ENCODE measurements around the gene TDRD6.
"Not testable (repeated sequence)": the region's sequence is repeated elsewhere in the genome, so short reads cannot be mapped to it uniquely, and the experiment has no call there.

TDRD6 gene

DNA sequence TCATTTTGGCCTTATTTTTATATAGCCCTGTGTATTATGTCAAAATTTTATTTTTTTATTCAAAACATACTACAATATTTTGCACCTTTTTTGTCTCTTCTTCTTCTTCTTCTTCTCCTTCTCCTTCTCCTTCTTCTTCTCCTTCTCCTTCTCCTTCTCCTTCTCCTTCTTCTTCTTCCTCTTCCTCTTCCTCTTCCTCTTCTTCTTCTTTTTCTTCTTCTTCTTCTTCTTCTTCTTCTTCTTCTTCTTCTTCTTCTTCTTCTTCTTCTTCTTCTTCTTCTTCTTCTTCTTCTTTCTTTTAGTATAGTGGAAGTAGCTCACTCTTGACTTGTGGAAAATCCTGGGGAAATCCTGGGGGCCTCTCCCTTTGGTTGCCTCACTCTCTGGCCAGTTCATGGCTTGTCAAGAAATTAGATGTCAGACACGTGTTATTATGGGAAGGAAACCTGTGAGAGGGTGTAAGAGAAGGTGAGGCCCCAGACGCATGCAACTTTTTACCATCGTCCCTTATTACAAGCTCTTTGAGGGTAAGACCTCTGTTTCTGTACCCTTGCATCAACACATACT lies 56.6 kb downstream of the TDRD6 start:
- DNase-seq = not testable (repeated sequence)

GRCh38 chr6:46745973-46746372 lies 58.3 kb downstream of the TDRD6 start:
- DNase-seq = no peak

DNA sequence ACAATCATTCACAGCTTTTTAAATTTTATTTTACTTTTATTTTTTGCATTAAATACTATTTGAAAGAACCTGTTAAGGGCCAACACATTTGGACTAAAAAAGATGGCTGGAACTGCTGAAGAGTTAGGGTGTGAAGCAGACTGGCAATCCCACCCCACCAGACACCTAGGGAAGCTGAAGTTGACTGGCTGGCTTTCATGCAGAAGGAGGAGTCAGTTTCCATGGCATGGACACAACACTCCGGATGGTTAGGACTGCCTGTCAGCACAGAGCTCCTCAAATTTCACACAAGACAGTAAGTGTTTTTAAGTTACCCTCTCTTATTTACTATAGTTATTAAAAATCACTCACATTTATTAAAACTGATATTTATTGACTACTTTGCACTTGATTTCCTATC lies 59.0 kb downstream of the TDRD6 start, which contains the start of gene ANKRD66:
TSS of gene ANKRD66 (plus strand) at position 238 of the 400 bp plus-strand sequence. CDS start 5,016 bp downstream, outside the sequence.
- no peak for DNase-seq

DNA sequence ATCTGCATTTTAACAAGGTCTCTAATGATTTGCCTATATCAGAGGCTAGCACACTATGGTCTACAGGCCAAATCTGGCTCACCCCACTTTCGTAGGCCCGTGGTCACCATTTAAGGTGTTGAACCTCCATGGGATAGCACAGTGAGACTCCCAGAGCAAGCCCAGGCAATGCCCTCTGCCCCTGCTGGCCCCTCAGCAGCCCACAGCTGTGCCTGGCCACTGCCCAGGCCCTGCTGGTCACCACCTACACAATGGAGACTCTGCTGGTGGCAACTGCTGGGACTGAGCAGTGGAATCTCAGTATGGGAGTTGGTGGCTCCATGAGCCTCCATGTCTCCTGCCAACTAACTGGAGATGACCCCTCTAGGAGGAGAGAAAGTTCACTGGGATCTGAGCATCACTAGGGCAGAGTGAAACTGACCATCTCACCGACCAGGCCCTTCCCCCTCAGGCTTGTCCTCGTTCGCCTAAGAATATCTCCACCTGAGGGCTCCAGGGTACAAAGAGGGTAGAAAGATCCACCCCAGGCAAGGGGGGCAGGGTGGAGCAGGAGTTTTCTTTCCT lies 61.3 kb downstream of the TDRD6 start:
- no peak for DNase-seq

DNA sequence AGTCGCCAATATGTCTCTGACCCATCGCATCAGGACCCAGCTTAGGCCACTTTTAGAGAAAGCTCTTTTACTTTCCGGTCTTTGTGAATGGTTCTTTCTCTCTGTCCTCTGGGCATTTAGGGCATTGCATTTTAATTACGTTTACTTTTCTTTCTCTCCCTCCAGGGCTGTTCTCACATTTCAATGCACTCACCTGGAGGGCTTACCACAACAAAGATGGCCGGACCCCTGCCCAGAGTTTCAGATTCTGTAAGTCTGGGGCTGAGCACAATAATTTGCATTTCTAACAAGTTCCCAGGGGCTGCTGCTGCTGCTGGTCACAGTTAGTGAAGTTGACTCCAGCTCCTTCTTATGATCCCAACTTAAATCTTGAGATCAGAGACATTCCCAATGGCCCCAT lies 62.0 kb downstream of the TDRD6 start:
- no peak for DNase-seq

GRCh38 chr6:46751658-46752057 lies 64.0 kb downstream of the TDRD6 start:
- no peak for DNase-seq

Measured in NCI-H2171 treated with DMSO at 0.1 percent for 48 hours (cell line).